Measurements from ENCODE around the gene DDX6. TPM values are rescaled to one million over a fixed set of nuclear protein-coding genes. Genes with fewer than 3 reads are reported as not detected.

DDX6 gene
- total RNA-seq, 2 experiments from 2014 or later: 274 to 279 TPM

DNA sequence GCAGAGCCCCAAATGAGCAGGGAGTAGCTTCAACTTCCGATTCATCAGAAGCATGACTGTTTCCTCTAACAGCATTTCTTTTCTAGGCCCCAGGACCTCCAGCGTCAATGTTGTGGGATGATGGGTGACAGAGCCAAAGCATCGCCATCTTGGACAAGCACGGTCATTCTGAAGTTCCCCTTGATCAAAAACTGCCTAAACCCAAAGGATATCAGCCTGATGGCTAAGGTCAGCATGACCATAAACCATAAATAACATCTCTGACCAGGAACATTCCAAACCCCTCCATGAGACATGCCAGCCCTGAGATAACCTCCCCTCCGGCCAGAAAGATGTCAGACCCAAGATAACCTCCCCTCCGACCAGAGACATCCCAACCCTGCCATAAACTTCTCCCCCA, 82.7 kb downstream of the DDX6 start:
- CTCF ChIA-PET: interaction anchor here (0.6 to 1.3 kb wide), 2 partner anchors 18 to 20 kb away, joined by 3 read pairs; no protein-coding TSS in a partner anchor
- intact Hi-C loops (cut with micrococcal nuclease): no loop called here
- Mint-ChIP-seq H3K4me3 (no peak overlapping the region), H3K36me3 (ENCODE audit: low read depth) (no peaks in the 10 kb centered on the region), H3K4me1 (ENCODE audit: low read depth) (peaks cover 26% of the 10 kb centered on the region), H3K27me3 (ENCODE audit: low read depth) (no peaks in the 10 kb centered on the region), H3K27ac (no peak overlapping the region), H3K9me3 (no peaks in the 10 kb centered on the region)
- DNase-seq: no peak

DNA sequence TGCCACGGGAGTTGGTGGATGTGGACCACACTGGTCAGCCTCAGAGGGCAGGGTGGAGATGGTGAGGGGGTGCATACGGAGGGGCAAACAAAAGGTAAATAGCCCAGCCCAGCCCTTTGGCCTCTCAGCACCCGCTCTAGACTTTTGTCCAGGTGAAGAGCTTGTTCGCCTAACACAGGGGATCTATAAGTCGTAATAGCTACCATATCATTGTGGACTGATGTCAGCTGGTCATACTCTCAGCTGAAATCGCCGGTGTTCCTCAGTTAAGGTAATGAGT, 84.5 kb downstream of the DDX6 start:
- CTCF ChIA-PET: interaction anchor here (1.0 kb wide), 1 partner anchor 17 kb away, joined by 3 read pairs; no protein-coding TSS in a partner anchor
- Mint-ChIP-seq H3K9me3 (no peaks in the 10 kb centered on the region), H3K27me3 (ENCODE audit: low read depth) (no peaks in the 10 kb centered on the region), H3K4me3 (no peak overlapping the region), H3K4me1 (ENCODE audit: low read depth) (peaks cover 28% of the 10 kb centered on the region), H3K27ac (no peak overlapping the region), H3K36me3 (ENCODE audit: low read depth) (no peaks in the 10 kb centered on the region)
- intact Hi-C loops (cut with micrococcal nuclease): no loop called here
- DNase-seq: no peak

DNA sequence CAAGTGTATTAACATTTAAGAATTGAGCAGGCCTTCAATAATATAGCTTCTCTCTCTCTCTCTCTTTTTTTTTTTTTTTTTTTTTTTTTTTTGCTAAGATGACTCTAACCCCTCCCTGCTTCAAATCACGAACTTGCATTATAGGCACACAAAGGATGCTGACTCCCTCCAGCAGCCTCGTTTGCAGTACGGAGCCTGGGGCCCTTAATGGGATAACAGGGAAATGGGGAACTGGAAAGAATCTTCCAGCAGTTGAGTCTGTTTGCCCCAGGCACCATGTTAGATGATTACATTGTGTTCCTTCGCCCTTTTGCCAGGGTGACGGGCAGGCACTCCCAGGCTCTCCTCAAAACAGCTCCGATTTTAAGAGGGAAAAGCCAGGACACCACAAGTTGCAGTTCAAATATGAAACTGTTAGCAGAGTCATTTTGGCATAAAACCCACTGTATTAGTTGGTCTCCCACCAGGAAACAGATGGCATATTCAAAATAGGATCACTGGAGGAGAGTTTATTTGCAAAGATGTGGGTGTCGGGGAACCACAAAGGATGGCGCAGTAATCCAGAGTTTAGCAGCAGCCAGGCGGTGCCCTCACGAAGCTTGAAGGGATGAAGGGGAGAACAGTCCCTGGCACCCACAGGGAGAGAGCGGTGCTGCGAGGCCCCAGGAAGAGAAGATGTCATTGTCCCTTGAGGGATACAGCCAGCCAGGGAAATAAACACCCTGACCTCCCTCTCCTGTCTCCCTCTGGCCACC, 85.0 kb downstream of the DDX6 start:
- CTCF ChIA-PET: interaction anchor here (0.5 to 1.6 kb wide), 9 partner anchors 14 to 721 kb away, joined by 3 to 11 read pairs (median 3); no protein-coding TSS in a partner anchor
- Mint-ChIP-seq H3K4me1 (ENCODE audit: low read depth) (peaks cover 28% of the 10 kb centered on the region), H3K9me3 (no peaks in the 10 kb centered on the region), H3K27me3 (ENCODE audit: low read depth) (no peaks in the 10 kb centered on the region), H3K36me3 (ENCODE audit: low read depth) (no peaks in the 10 kb centered on the region), H3K4me3 (no peak overlapping the region), H3K27ac (no peak overlapping the region)
- intact Hi-C loops (cut with micrococcal nuclease): loop anchor here (1.0 kb wide), 1 partner anchor 11 kb away; no protein-coding TSS in a partner anchor
- no peak for DNase-seq

DNA sequence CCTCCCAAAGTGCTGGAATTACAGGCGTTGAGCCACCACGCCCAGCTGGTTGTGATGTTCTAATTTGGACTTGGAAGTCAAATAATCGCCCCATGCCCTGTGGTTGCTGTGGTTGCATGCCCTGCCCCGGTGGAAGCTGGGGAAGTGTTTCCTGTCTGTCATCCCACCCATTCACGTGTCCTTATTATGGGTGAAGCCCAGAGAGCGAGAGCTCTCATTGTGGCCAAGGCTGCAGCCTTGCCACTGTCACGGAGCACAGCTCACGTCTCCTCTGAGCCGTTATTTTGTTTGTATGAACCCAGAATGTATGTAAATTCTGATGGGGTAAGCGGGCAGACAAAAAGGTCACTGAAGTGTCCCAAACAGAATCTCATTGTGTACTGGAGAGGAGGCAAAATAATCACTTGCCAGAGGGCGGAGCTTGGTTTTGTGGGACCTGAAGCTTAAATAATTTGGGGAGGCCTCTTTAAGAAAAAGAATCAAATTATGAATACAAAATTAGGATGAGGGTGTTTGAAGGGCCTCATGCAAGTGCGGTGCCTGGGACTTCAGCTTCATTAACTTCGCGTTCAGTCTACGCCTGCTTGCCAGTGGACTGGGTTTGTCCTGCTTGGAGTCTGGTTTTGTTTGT, 85.7 kb downstream of the DDX6 start:
- Mint-ChIP-seq H3K9me3 (peaks cover 3% of the 10 kb centered on the region), H3K4me3 (peak overlapping the region; percentile 3), H3K4me1 (ENCODE audit: low read depth) (peaks cover 30% of the 10 kb centered on the region), H3K36me3 (ENCODE audit: low read depth) (peaks cover 3% of the 10 kb centered on the region), H3K27me3 (ENCODE audit: low read depth) (no peaks in the 10 kb centered on the region), H3K27ac (peak overlapping the region; percentile 0)
- intact Hi-C loops (cut with micrococcal nuclease): loop anchor here (1.0 kb wide), 1 partner anchor 10 kb away; no protein-coding TSS in a partner anchor
- CTCF ChIA-PET: interaction anchor here (0.5 to 1.6 kb wide), 9 partner anchors 13 to 721 kb away, joined by 3 to 11 read pairs (median 3); no protein-coding TSS in a partner anchor
- peak; percentile 69 for DNase-seq

DNA sequence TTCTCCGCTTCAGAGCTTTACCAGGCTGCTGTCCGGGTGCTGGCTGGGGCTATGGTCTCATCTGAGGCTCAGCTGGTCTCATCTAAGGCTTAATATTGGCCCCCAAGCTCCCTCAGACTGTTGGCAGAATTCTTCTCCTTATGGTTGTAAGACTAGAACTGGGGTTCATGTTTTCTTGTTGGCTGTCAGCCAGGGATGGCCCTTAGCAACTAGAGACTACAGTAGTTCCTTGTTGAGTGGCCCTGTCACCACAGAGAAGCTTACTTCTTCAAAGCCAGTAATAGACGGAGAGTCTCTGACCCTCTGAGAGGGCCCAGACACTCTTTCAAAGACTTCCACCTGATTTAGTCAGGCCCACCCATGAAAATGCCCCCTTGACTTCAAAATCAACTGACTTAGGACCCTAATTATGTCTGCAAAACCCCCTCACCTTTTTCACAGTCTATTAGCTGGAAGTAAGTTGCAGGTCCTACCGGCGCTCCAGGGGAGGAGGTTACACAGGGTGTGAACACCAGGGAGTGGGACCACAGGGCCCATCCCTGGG, 87.3 kb downstream of the DDX6 start:
- H3K27ac Mint-ChIP-seq: no peak overlapping the region
- intact Hi-C loops (cut with micrococcal nuclease): no loop called here
- no peaks in the 10 kb centered on the region for H3K27me3 Mint-ChIP-seq (ENCODE audit: low read depth)
- no peak overlapping the region for H3K4me3 Mint-ChIP-seq
- H3K4me1 Mint-ChIP-seq (ENCODE audit: low read depth): peaks cover 46% of the 10 kb centered on the region
- DNase-seq: no peak
- peaks cover 6% of the 10 kb centered on the region for H3K9me3 Mint-ChIP-seq
- CTCF ChIA-PET: interaction anchor here (1.1 kb wide), 1 partner anchor 14 kb away, joined by 3 read pairs; no protein-coding TSS in a partner anchor
- H3K36me3 Mint-ChIP-seq (ENCODE audit: low read depth): peaks cover 3% of the 10 kb centered on the region

DNA sequence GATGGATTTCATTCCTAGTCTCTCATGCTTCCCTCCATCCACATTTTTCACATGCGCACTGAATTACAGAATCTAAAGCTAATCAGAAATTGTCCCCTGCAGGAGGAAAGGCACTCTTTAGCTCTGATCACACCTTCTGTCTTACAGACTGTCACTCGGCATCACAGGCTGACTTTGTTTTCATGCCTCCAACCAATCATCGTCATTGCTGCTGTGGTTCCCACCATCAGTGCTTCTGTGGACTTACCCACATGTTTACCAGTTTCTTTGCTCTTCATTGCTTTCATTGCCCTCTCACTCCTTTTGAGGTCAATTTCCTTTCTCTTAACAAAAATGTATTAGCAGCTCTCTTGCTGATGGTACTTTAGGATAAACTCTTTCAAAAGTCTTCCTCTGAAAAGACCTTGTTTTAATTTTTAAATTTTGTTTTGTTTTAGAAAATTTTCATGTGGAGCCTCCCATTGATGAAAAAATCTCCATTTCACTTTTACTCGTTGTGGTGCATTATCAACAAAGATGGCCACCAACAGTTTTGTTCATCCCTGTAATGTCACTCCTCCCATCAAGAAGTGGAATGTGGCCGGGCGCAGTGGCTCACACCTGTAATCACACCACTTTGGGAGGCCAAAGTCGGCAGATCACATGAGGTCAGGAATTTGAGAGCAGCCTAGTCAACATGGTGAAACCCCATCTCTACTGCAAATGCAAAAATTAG, 91.3 kb downstream of the DDX6 start:
- H3K27me3 Mint-ChIP-seq (ENCODE audit: low read depth): no peaks in the 10 kb centered on the region
- DNase-seq: peak; percentile 64
- peaks cover 3% of the 10 kb centered on the region for H3K36me3 Mint-ChIP-seq (ENCODE audit: low read depth)
- intact Hi-C loops (cut with micrococcal nuclease): no loop called here
- CTCF ChIA-PET: interaction anchor here (0.6 to 2.1 kb wide), 4 partner anchors 9 to 192 kb away, joined by 3 to 10 read pairs (median 3); no protein-coding TSS in a partner anchor
- no peak overlapping the region for H3K4me3 Mint-ChIP-seq
- H3K9me3 Mint-ChIP-seq: peaks cover 6% of the 10 kb centered on the region
- H3K4me1 Mint-ChIP-seq (ENCODE audit: low read depth): peaks cover 59% of the 10 kb centered on the region
- H3K27ac Mint-ChIP-seq: peak overlapping the region; percentile 63

Other genes with a start within 250 kb of the DDX6 start
- gene IFT46, start 225.2 kb downstream of the DDX6 start, total RNA-seq: 10 to 100 TPM; 18.1 to 20.0 TPM
- 100 to 1,000 TPM; 159 to 174 TPM for gene ARCN1, start 218.8 kb downstream of the DDX6 start, total RNA-seq
- gene PHLDB1, start 183.5 kb downstream of the DDX6 start, total RNA-seq: 1 to 10 TPM; 2.0 TPM
- gene TREH, start 111.5 kb downstream of the DDX6 start, total RNA-seq: not detected
- gene CXCR5, start 92.7 kb upstream of the DDX6 start, total RNA-seq: 10 to 100 TPM; 25.6 to 26.1 TPM
- 10 to 100 TPM; 33.3 to 36.1 TPM for gene BCL9L, start 134.8 kb upstream of the DDX6 start, total RNA-seq
- gene UPK2, start 165.1 kb upstream of the DDX6 start, total RNA-seq: under 1 TPM; 0.25 to 0.45 TPM
- gene FOXR1, start 180.6 kb upstream of the DDX6 start, total RNA-seq: not detected
- 10 to 100 TPM; 17.4 to 18.0 TPM for gene CENATAC, start 207.0 kb upstream of the DDX6 start, total RNA-seq
- 1,000 to 10,000 TPM; 2,183 to 2,206 TPM for gene RPS25, start 227.2 kb upstream of the DDX6 start, total RNA-seq
- 10 to 100 TPM; 66.4 to 69.9 TPM for gene TRAPPC4, start 227.6 kb upstream of the DDX6 start, total RNA-seq
- 10 to 100 TPM; 28.3 to 30.3 TPM for gene SLC37A4, start 239.7 kb upstream of the DDX6 start, total RNA-seq